Sigmoid colon (tissue), 7 donors: ENCODE results near the gene LSM12. TPM values are rescaled to one million over a fixed set of nuclear protein-coding genes. Genes with fewer than 3 reads are reported as not detected.

Experiments used
- DNase-seq: peaks from one replicate; pipeline ENCODE4 v3.0.0-alpha.2; 2019
- H3K27ac ChIP-seq, 4 donors: fragments of 200-600 bp; sonication (generic); one replicate each; pipeline ENCODE4 v1.5.1; 2016 to 2019; ENCODE audit warnings: mild to moderate bottlenecking in 1 of 4
- H3K27me3 ChIP-seq, 3 donors: fragments of 200-600 bp; sonication (generic); one replicate each; pipeline ENCODE4 v1.5.1; 2019; ENCODE audit warnings: mild to moderate bottlenecking in 1 of 3
- H3K36me3 ChIP-seq, 4 donors: fragments of 200-600 bp; sonication (generic); one replicate each; pipeline ENCODE4 v1.5.1; 2016 to 2019
- H3K4me1 ChIP-seq, 4 donors: fragments of 200-600 bp; sonication (generic); one replicate each; pipeline ENCODE4 v1.5.1; 2017 to 2019
- H3K4me3 ChIP-seq, 4 donors: fragments of 200-600 bp; sonication (generic); one replicate each; pipeline ENCODE4 v1.5.1; 2017 to 2019; ENCODE audit warnings: mild to moderate bottlenecking in 2 of 4, moderate library complexity in 1 of 4
- H3K9me3 ChIP-seq, 4 donors: fragments of 200-600 bp in 3 of 4; sonication (generic) in 3 of 4; one replicate each; pipeline versions ENCODE4 v1.5.1 to v1.6.1; 2013 to 2019
- CTCF ChIP-seq, 4 experiments: fragments of 450-650 bp in 3 of 4; fragments of 200-600 bp in 1 of 4; IDR thresholded peaks; one replicate each; pipeline ENCODE4 v1.5.1; 2016 to 2019; ENCODE audit warnings: antibody characterized with exemption in 4 of 4, mild to moderate bottlenecking in 3 of 4, moderate library complexity in 2 of 4
- EP300 ChIP-seq, 4 donors: sonication (generic); formaldehyde crosslinking; IDR thresholded peaks; one replicate each; pipeline ENCODE4 v1.6.1; 2017; ENCODE audit warnings: antibody characterized with exemption in 4 of 4
- POLR2A ChIP-seq, 2 donors: fragments of 450-650 bp; IDR thresholded peaks; one replicate each; pipeline ENCODE4 v1.6.1; 2016; ENCODE audit warnings: antibody characterized with exemption in 2 of 2, mild to moderate bottlenecking in 2 of 2, moderate library complexity in 2 of 2
- POLR2AphosphoS5 ChIP-seq, 4 donors: sonication (generic); formaldehyde crosslinking; IDR thresholded peaks; one replicate each; pipeline ENCODE4 v1.6.1; 2017; ENCODE audit warnings: antibody characterized with exemption in 4 of 4
- WGBS, 2 donors: extraction: QIAGEN DNeasy Blood & Tissue Kit; methylation state at CpG; one replicate each; pipeline ENCODE4 v1.1.7; 2013; 5-methylcytosine and 5-hydroxymethylcytosine counted together
- intact Hi-C: fragments of 100-400 bp; cut with DNase I; formaldehyde crosslinking; loops from one replicate; pipeline ENCODE4 v1.15.1; 2023
- polyA plus RNA-seq, 3 donors: library from polyadenylated mRNA; stranded (reverse); fragments of 200-250 nt; gene quantifications; one replicate each; pipeline ENCODE4 v1.2.3, GENCODE V29; 2013
- total RNA-seq, 4 donors: library from RNA; depleted of rRNA; stranded (reverse); fragments of >200 nt; gene quantifications; one replicate each; pipeline ENCODE4 v1.1.0, GENCODE V29; 2016
- donor health status: healthy with polysubstance abuse.
- donor health status: Bipolar disorder and iron deficiency.
- donor health status: healthy.

Gene LSM12
- total and polyA plus RNA-seq, 7 donors: 28.8 to 46.9 (median 37.9) TPM

- no peaks in the 10 kb centered on the region for H3K9me3 ChIP-seq
- H3K4me3 ChIP-seq: no peak overlapping the region
- DNase-seq: no peak
- TF ChIP-seq POLR2A (IDR thresholded peaks at IDR 0.05) (no peak), POLR2AphosphoS5 (IDR thresholded peaks at IDR 0.05) (no peak), EP300 (IDR thresholded peaks at IDR 0.05) (no peak), CTCF (IDR thresholded peaks at IDR 0.05) (no peak)
- 94 to 95% methylated on average over 19 of the region's 19 CpGs for WGBS, 2 donors
- H3K4me1 ChIP-seq: peaks cover 0 to 3% (median under 1%) of the 10 kb centered on the region in 4 donors
- no peak overlapping the region for H3K27ac ChIP-seq
- peaks cover 30 to 91% (median 76%) of the 10 kb centered on the region in 4 donors for H3K36me3 ChIP-seq
- intact Hi-C loops: no loop called here
- no peaks in the 10 kb centered on the region for H3K27me3 ChIP-seq
These were observed 11.9 kb upstream of the LSM12 start for GRCh38 chr17:44078412-44078811.

GRCh38 chr17:44077595-44077909 lies 11.1 kb upstream of the LSM12 start:
- H3K36me3 ChIP-seq: peaks cover 28 to 82% (median 67%) of the 10 kb centered on the region in 4 donors
- no peaks in the 10 kb centered on the region for H3K9me3 ChIP-seq
- no peak overlapping the region for H3K4me3 ChIP-seq
- no peak overlapping the region for H3K27ac ChIP-seq
- no peaks in the 10 kb centered on the region for H3K27me3 ChIP-seq
- 69 to 71% methylated on average over 4 of the region's 4 CpGs for WGBS, 2 donors
- no peak for TF ChIP-seq POLR2A (IDR thresholded peaks at IDR 0.05)
- TF ChIP-seq EP300 (IDR thresholded peaks at IDR 0.05): no peak
- TF ChIP-seq POLR2AphosphoS5 (IDR thresholded peaks at IDR 0.05): no peak
- TF ChIP-seq CTCF (IDR thresholded peaks at IDR 0.05): no peak
- DNase-seq: no peak
- peaks cover 0 to 11% (median 8%) of the 10 kb centered on the region in 4 donors for H3K4me1 ChIP-seq
- intact Hi-C loops: no loop called here

GRCh38 chr17:44076716-44077594 lies 10.5 kb upstream of the LSM12 start:
- no peak for DNase-seq
- Histone ChIP-seq H3K36me3 (peaks cover 28 to 76% (median 61%) of the 10 kb centered on the region in 4 donors), H3K27ac (peak overlapping the region in 1 of 4 donors; percentile 4), H3K4me3 (no peak overlapping the region), H3K27me3 (no peaks in the 10 kb centered on the region), H3K4me1 (peaks cover 0 to 17% (median 14%) of the 10 kb centered on the region in 4 donors), H3K9me3 (no peaks in the 10 kb centered on the region)
- no peak for TF ChIP-seq POLR2AphosphoS5 (IDR thresholded peaks at IDR 0.05)
- TF ChIP-seq EP300 (IDR thresholded peaks at IDR 0.05): no peak
- no peak for TF ChIP-seq POLR2A (IDR thresholded peaks at IDR 0.05)
- no peak for TF ChIP-seq CTCF (IDR thresholded peaks at IDR 0.05)
- WGBS, 2 donors: 78 to 81% methylated on average over 6 of the region's 6 CpGs
- intact Hi-C loops: no loop called here

- Histone ChIP-seq H3K4me1 (peaks cover 0 to 28% (median 23%) of the 10 kb centered on the region in 4 donors), H3K27ac (peak overlapping the region in 1 of 4 donors; percentile 4), H3K36me3 (peaks cover 28 to 66% (median 56%) of the 10 kb centered on the region in 4 donors), H3K9me3 (no peaks in the 10 kb centered on the region), H3K4me3 (no peak overlapping the region), H3K27me3 (no peaks in the 10 kb centered on the region)
- 88 to 89% methylated on average over 10 of the region's 10 CpGs for WGBS, 2 donors
- TF ChIP-seq EP300 (IDR thresholded peaks at IDR 0.05) (no peak), POLR2A (IDR thresholded peaks at IDR 0.05) (no peak), POLR2AphosphoS5 (IDR thresholded peaks at IDR 0.05) (no peak), CTCF (IDR thresholded peaks at IDR 0.05) (no peak)
- intact Hi-C loops: no loop called here
- no peak for DNase-seq
These were observed 9.3 kb upstream of the LSM12 start for GRCh38 chr17:44075598-44076293.
